Astrocyte of the cerebellum (primary cell): ENCODE data around the gene NAV1.

Source experiments
- DNase-seq: peaks from one replicate; pipeline ENCODE4 v3.0.0-alpha.2; 2011; ENCODE audit warnings: low read depth
- H3K4me3 ChIP-seq: 2 replicates; pipeline ENCODE4 v1.5.1; 2011; ENCODE audit warnings: mild to moderate bottlenecking, low read depth, low read length, moderate library complexity
- CTCF ChIP-seq: IDR thresholded peaks from 2 replicates; pipeline ENCODE4 v1.5.1; 2012; ENCODE audit warnings: low read length, low read depth, moderate library complexity, mild to moderate bottlenecking; ENCODE audit errors: missing control alignments
- in situ Hi-C: cut with HindIII; loops from 2 replicates; pipeline ENCODE4 v1.10.0; 2017; ENCODE audit warnings: low sequenced_read_pairs

NAV1 gene

GRCh38 chr1:201493757-201494617 lies 44.9 kb upstream of the NAV1 start:
- no peak for DNase-seq

GRCh38 chr1:201495551-201496295 lies 43.2 kb upstream of the NAV1 start:
- no peak overlapping the region for H3K4me3 ChIP-seq
- DNase-seq = no peak
- TF ChIP-seq CTCF = no peak
- in situ Hi-C loops = no loop called here

More at GRCh38 chr1:201493757-201494617, 44.9 kb upstream of the NAV1 start:
- TF ChIP-seq CTCF = no peak
- no peak overlapping the region for H3K4me3 ChIP-seq
- in situ Hi-C loops = no loop called here

- no peak for DNase-seq
- TF ChIP-seq CTCF = no peak
- in situ Hi-C loops = no loop called here
- no peak overlapping the region for H3K4me3 ChIP-seq
Measured at GRCh38 chr1:201496296-201496690, 42.6 kb upstream of the NAV1 start.

GRCh38 chr1:201497935-201498509 lies 40.9 kb upstream of the NAV1 start:
- DNase-seq = no peak
- no peak overlapping the region for H3K4me3 ChIP-seq
- TF ChIP-seq CTCF = no peak
- in situ Hi-C loops = no loop called here

- DNase-seq = no peak
- no peak overlapping the region for H3K4me3 ChIP-seq
- TF ChIP-seq CTCF = no peak
- in situ Hi-C loops = no loop called here
Measured at GRCh38 chr1:201498621-201499020, 40.3 kb upstream of the NAV1 start.

- no peak for TF ChIP-seq CTCF
- no peak for DNase-seq
- in situ Hi-C loops = no loop called here
- H3K4me3 ChIP-seq = no peak overlapping the region
Measured at GRCh38 chr1:201499191-201499590, 39.7 kb upstream of the NAV1 start.
